ENCODE results near the gene KLF11.
A peak's percentile ranks its signal among the peaks of the same experiment; 100 is the strongest.

The KLF11 gene

DNA sequence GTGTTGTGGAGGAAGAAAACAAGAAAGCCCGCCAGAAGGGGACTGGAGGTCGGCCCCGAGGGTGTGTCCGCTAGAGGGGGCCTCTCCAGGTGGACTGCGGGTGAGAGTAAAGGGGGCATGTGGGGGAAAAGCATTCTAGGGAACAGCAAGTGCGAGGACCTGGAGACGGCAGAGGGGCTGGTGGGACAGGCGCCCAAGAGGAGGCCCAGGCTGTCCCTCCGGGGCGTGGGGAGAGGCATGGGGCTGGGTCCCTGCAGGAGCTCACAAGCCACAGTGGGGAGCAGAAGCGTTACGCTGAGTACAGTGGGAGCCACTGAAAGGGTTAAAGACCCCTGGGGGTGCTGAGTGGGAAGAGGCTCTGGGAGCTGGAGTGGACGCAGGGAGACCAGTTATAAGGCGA, 1.6 kb upstream of the KLF11 start:
- no peak for DNase-seq (ENCODE audit: low read depth, low spot score)

DNA sequence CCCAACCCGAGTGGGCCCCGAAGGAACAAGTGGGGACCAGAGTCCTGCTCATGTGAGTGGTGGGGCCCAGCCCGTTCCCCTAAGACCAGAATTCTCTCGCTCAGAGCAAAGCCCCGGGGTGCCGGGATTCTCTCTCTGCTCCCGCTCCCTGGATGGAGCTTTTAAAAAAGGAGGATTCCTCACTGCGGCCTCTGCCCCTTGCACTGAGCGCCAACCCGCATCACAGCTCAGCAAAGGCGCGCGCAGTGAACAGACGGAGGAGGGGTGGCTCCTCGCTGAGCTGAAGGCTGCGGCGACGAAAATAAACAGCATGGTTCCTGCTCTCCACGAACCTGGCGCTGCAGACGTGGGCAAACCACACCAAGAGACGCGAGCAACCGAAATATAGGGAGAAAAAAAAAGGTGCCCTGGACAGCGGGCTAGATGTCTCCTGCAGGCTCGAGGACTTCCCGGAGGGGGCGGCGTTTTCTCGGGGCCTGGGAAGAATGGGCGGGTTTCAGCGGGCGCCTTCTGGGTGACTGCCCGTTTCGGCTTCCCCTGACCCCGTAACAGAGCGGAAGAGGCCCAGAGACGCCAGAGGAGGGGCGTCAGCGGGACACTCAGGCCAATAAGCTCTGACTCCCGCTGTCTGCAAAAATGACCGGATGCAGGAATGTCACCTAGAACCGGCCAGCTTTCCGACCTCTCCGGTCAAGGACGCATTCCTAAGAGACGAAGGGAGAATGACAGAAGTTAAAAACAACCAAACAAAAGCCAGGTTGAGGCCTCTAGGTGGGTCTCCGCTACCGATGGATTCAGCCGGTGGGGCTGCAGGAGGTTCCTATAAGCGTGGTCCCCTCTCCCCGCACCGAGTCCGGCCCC, 819 bp upstream of the KLF11 start:
- no peak for DNase-seq (ENCODE audit: low read depth, low spot score)

DNA sequence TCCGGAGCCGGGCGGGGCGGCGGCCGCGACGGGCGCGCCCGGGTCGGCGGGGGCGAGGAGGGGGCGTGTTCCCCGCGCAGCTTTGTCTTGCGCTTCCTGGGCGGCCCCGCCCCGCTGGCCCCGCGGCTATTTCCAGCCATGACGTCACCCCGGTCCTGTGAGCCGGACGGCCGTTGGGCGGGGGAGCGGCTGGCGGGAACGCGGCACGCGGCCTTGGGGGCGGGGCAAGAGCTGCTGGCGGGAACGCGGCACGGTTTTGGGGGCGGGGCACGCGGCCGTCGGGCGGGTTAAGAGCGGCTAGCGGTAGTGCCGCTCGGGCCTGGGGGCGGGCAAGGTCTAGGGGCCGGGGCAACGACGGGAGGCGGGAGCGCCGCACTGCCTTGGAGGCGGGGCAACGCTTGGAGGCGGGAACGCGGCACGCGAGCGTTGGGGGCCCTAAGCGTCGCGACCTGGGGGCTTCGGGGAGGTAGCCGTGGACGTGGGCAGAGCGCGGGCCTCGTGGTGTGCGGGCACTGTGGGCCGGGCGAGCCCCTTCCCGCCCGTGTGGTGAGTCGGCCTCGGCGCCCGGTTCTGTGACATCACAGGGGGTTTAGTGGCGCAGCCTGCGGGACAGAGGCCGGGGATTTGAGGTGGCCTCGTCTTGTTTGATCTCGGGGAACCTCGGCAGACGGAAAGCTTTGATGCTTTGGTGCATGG, 704 bp downstream of the KLF11 start:
- peak; percentile 71 for DNase-seq (ENCODE audit: low read depth, low spot score)

DNA sequence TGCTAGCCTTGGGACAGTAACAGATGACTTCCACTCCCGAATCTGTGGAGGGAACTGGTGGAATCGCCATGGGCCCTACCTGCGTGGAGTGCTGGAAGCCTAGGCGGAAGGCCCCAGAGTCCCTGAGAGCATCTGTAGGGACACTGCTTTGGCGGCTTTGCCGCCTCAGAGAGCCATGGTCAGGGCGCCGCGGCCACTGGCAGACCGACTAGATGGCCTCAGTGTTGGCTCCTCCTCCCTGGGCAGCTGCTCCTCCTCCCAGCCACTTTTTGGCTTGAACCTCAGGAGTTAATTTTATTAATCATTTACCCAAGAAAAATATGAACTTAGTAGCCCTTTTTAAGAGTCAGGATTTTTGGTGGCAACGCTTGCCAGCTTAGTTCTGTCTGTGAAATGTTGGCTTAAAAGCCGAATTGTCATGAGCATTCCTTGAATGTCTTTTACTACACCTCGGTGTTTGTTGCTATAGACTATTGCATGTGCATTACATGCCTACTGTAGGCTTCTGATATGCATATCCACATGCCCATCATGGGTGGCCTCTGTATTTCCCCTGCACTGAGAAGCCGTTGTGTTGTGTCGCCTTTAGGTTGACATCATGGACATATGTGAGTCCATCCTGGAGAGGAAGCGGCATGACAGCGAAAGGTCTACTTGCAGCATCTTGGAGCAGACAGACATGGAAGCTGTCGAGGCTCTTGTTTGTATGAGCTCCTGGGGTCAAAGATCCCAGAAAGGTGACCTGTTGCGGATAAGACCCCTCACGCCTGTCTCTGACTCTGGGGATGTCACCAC, 2.4 kb downstream of the KLF11 start:
- DNase-seq (ENCODE audit: low read depth, low spot score) = no peak

DNA sequence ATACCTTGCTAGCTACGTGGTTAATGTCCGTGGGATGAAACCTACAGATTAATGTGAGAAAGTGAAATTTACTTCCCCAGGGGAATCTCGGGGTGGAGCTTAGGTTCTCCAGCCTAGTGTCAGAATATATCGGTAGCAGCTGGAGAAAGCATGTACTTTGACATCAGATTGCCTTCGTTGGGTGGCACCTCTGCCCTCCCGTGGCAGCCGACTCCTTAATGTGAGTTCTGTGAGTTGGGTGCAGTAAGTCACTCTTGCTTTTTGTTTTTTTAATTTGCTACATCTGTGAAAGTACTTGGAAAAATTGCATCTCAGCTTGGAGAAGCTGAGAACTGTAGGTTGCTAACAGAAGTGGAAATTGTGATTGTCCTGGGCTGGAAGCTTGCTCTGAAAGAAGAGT, 3.6 kb downstream of the KLF11 start:
- no peak for DNase-seq (ENCODE audit: low read depth, low spot score)

DNA sequence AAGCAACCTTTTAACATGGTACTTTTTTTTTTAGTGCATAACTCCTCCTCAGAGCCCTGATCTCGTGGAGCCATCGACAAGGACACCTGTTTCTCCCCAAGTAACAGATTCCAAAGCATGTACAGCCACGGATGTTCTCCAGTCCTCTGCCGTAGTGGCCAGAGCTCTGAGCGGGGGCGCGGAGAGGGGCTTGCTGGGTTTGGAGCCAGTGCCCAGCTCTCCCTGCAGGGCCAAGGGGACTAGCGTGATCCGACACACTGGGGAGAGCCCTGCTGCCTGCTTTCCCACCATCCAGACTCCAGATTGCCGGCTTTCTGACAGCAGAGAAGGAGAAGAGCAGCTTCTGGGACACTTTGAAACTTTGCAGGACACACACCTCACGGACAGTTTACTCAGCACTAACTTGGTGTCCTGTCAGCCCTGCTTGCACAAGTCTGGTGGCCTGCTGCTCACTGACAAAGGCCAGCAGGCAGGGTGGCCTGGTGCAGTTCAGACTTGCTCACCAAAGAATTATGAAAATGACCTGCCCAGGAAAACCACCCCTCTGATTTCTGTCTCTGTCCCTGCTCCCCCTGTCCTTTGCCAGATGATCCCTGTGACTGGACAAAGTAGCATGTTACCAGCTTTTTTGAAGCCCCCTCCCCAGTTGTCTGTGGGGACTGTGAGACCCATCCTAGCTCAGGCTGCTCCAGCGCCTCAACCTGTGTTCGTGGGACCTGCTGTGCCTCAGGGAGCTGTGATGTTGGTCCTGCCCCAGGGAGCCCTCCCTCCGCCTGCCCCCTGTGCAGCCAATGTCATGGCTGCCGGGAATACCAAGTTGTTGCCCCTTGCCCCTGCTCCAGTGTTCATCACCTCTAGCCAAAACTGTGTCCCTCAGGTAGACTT, 4.5 kb downstream of the KLF11 start:
- DNase-seq (ENCODE audit: low read depth, low spot score) = no peak

DNA sequence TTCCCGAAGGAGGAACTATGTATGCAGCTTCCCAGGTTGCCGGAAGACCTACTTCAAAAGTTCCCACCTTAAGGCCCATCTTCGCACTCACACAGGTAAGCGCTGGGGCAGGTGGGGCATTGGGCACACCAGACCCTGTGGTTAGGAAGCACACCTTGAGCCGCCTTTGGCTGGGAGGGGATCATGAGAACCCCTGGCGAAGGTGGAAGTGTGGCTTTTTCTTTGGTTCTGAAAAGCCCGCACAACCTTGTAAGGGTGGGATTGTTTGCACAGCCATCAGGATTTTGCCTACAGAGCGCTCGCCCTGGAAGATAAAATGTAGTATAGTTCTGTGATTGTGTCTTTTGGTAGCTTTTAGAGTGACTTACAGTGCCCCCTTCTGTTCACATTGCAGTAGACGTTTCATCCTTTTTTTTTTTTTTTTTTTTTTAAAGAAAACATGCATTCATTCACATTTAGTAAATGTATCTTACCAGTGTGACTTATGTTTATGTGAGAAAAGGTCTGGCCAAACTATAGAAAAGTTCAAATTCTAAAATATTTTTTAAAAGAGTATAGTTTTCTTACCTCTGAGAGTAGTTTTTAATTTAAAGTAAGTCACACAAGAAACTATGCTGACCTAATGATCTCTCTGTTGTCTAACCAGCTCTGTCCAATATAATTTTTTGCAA, 5.3 kb downstream of the KLF11 start:
- DNase-seq (ENCODE audit: low read depth, low spot score) = no peak

DNA sequence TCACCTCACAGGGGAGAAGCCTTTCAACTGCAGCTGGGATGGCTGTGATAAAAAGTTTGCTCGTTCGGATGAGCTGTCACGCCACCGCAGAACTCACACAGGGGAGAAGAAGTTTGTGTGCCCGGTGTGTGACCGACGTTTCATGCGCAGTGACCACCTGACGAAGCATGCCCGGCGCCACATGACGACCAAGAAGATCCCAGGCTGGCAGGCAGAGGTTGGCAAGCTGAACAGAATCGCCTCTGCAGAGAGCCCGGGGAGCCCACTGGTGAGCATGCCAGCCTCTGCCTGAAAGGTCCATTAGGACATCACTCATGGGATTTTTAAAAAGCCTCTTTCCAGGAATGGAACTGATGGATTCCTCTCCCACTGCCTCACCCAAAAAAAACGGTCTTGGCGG, 8.9 kb downstream of the KLF11 start:
- no peak for DNase-seq (ENCODE audit: low read depth, low spot score)

DNA sequence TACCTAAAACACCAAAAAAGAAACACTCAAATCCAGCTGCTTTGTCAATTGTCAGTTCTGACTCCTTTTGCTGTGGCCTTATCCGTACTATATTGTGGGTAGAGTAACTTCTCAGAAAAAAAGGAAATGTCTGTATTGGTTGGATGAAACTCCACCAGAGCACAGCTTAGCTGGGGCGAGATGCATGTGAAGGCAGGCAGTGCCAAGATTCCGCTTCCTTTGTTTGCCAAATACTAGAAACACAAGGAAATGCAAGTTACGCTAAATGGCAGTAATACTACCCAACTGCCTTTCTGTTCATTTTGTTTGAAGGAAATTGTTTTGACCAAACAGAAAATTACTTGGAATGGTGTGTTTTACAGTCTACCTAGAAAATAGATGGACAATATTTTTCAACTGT, 10.0 kb downstream of the KLF11 start:
- no peak for DNase-seq (ENCODE audit: low read depth, low spot score)

DNA sequence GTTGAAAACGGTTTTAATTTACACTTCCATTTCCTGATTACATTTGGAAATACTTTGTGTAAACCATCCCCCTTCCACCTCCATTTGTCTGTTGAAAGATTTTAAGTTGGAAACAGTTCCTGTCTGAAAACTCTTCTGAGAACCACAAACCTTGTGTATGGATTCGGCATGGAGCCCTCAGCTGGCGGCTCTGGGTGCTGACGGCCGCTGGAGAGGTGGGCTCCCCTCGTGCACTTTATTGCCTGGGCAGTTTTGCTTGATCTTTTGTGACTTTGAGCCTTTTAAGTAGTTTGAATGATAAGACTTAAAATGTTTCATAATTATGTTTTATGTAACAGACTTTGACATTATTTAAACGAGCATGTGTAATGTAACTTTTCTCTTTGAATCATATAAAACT, 11.1 kb downstream of the KLF11 start:
- DNase-seq (ENCODE audit: low read depth, low spot score) = no peak

DNA sequence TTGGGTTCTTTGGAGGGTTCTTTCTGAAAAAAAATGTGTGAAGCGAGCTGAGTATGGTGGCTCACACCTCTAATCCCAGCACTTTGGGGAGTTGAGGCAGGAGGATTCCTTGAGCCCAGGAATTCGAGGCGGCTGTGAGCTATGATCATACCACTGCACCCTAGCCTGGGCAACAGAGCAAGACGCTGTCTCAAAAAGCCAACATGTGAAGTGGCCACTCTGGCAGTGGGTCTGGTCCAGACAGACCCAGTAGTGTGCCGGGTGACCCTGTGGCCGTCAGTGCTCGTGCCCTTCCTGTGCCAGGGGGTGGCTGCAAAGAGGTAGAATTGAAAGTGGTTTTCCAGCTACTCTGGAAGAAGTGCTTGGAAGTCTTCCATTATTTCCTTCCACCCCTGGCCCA, 11.6 kb downstream of the KLF11 start:
- DNase-seq (ENCODE audit: low read depth, low spot score) = no peak

DNA sequence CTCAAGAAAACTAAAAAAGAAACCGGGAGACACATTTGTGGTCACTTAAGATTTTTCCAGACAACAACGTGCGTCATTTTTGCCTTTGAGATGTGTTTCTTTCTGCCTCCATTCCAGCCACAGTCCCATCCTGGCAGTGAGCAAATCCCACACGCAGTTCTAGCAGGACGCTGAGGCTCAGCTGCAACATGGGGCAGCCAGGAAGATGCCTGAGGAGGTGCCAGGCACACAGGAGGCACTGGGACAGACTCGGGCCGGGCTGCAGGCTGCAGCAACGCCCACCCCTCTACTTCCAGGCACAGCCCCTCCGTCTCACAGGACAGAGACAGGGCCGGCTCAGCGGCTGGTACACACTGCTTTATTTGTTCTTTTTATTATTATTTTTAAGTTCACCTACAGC, 13.1 kb downstream of the KLF11 start:
- DNase-seq (ENCODE audit: low read depth, low spot score) = no peak

DNA sequence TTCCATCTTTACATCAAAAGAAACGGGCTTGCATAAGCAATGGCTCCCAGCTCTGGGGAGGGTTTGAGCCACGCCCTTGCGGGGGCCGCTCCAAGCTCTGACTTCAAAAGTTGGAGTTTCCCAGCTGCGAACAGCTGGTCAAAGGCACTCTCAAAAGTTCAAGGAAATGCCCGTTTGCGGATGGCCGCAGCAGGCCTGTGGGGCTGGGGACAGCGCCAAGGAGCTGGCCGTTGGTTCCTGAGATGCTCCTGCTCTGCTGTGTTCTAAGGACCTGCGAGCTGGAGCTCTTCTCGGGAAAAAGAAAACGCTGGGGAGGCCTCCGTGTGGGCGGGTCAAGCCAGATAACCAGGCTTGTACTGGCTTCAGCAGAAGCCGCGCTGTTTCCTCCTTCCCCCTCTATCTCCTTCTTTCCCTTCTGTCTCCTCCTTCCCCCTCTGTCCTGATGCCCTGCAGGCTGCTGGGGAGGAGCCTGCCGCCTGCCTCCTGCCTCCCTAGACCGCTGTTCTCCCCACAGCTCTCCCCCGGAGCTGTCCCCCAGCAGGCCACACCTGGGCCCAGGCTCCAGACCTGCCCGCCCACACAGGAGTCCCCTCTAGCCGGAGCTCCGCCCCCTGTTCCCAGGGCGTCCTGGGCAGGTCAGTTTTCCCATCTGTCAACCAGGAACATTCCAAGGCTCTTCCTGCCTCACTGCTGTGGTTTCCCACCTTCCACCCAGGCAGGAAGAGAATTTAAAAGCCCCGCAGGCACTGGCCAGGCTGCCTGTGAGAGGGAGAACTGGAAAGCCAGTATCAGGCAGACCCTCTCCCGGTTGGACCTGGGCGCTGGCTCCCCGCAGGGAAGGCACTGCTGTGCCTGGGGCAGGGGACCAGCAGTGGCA, 14.1 kb downstream of the KLF11 start:
- no peak for DNase-seq (ENCODE audit: low read depth, low spot score)

DNA sequence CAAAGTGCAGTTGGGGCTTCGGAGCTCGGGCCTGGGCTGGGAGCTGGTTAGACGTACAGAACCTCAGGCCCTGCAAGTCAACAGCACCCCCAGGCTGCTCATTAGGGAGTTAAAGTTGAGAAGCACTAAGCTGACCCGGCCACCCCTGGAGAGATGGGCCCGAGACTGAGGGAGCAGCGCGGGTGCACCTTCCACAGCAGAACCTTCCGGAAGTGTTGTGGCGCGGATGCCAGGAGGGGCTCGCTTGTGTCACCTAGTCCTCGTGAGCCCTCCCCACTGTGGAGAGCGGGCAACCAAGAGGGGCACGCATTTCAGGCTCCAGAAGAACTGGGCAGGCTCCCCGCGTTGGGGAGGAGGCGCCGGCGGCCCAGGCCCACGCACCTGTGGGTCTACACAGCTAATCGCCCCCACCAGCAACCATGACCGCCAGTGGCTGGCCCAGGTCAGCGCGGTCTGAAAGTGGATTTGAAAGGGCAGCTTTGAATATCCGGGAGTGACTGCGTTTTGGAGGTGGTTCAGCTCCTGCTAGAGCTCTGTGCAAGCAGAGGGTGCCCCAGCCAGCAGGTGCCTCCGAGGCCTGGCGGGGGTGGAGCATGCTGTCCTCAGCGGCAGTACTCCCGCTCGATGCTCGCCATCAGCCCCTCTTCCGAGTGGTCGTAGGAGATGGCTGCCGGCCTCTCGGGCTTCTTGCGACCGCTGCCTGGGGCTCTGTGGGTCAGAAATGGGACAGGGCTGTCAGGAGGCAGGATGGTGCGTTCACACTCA, 15.1 kb downstream of the KLF11 start:
- no peak for DNase-seq (ENCODE audit: low read depth, low spot score)

DNA sequence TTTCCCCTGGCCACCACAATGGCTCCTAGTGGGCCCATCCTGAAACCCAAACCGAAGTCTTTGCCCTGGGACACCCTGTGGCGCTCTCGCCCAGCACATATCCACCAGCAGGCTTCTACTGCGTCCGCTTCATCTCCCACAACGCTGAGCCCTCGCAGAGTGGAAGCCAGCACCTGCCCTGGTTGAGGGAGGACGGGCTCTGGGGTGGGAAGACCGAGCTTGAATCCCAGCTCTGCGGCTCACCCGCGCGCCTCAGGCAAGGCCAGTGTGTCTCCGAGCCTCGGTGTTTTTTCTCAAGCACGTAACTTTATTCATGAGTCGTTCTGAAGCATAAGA, 15.6 kb downstream of the KLF11 start:
- DNase-seq (ENCODE audit: low read depth, low spot score) = no peak

DNA sequence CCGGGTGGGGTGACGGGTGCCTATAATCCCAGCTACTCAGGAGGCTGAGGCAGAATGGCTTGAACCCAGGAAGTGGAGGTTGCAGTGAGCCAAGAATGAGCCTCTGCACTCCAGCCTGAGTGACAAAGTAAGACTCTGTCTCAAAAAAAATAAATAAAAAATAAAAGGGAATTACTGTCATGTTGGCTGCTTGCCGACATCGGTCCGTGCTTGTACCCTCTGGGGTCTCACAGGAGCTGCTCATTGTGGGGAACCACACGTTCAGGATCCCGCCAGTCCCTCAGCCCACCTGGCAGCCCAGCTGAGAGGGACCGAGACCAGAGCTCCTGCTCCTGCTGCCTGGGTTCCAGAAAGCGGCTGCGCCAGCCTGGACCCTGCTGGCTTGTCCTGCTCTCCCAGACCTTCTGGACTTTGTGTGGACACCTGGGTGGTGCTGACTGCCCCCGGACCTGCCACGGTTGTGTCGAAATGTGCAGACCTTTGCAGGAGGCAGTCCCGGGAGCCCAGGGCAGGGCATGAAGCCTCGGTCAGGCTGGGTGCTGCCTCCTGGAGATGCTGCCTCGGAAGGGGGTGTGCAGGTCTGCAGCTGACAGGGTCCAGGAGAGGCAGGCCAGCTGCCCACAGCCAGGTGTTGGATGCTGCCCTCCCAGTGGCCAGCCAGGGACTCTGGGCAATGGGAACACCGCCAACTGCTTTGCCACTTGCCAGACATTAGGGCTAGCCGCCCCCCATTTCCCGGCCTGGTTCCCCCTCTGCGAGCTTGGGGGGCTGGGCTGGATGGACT, 16.4 kb downstream of the KLF11 start:
- DNase-seq (ENCODE audit: low read depth, low spot score) = no peak

DNA sequence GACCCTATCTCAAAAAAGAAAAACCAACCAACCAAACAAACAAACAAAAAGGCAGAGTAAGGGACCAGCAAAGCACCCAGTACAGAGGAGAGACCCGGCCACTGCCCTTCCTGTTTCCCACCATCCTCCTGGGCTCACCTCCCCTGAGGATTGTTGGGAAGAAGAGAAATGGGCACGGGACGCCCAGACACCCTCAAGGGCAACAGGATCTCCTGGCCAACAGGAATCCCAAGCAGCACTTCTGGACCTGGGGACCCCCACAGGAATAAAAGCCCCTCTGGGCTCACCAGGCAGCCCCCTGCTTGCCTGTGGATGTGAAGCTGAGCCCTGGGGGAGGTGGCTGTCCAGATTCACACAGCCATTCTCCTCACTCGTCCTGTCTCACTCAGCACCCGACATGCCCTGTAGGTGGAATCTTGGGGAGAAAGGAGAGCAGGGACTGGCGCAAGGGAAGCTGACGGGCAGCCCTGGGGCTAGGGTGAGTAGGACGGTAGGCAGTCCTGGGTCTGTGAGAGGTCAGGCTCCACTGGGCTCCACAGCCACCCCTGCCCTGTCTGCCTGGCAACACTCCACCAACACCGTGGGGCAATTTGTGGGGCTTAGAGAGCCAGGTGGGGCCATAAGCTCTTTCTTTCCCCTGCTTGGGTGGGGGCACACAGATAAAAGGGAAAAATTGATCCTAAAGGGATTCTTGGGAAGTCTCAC, 18.0 kb downstream of the KLF11 start:
- no peak for DNase-seq (ENCODE audit: low read depth, low spot score)

DNA sequence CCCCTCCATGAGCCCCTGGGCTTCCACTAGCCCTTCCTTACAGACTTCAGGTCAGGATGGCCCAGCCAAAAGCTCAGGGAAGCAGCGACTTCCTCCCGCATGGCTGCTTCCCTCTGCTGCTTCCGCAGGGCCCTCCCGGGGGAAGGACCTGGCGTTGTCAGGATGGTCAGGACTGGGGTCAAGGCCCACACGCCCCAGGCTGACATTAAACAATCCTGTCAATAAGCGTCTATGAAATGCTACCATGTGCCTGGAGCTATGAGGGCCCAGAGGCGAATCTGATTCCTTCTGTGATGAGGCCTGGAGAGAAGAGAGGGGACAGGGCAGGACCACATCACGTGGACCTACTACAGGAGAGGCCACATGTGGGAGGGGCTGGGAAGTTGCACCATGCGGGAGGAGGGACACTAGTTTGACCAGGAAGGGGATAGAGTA, 19.6 kb downstream of the KLF11 start:
- no peak for DNase-seq (ENCODE audit: low read depth, low spot score)
